ENCODE measurements around the gene PPP1R15A.
"Not testable (repeated sequence)": the region's sequence is repeated elsewhere in the genome, so short reads cannot be mapped to it uniquely, and the experiment has no call there.

PPP1R15A gene

DNA sequence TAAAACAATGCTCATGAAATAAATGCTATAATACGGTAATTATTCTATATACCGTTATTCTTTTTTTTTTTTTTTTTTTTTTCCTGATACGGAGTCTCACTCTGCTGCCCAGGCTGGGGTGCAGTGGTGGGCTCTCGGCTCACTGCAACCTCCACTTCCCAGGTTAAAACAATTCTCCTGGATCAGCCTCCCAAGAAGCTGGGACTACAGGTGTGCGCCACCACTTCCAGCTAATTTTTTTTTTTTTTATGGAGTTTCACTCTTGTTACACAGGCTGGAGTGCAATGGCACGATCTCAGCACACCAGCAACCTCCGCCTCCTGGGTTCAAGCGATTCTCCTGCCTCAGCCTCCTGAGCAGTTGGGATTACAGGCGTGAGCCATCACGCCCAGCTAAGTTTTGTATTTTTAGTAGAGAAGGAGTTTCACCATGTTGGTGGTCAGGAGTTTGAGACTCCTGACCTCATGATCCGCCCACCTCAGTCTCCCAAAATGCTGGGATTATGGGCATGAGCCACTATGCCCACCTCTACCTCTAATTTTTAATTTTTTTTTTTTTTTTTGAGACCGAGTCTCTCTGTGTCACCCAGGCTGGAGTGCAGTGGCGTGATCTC, 6.9 kb downstream of the PPP1R15A start:
- no peak overlapping the region for H3K4me3 ChIP-seq (ENCODE audit: control insufficient read depth, low read depth, low read length)

DNA sequence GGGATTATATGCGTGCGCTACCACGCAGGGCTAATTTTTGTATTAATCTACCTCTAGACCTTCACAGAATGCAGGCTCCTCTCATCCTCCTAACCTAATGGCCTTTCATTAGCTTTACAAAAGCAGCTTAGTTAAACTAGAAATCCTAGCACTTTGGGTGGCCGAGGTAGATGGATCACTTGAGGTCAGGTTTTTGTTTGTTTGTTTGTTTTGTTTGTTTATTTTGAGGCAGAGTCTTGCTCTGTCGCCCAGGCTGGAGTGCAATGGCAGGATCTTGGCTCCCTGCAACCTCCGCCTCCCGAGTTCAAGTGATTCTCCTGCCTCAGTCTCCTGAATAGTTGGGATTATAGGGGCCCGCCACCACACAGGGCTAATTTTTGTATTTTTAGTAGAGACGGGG, 7.5 kb downstream of the PPP1R15A start:
- not testable (repeated sequence) for DNase-seq (ENCODE audit: low read depth); H3K4me3 ChIP-seq (ENCODE audit: control insufficient read depth, low read depth, low read length)

More for the DNA sequence above, 6.9 kb downstream of the PPP1R15A start:
- no peak for TF ChIP-seq CTCF (conservative IDR thresholded peaks at IDR 0.05; ENCODE audit: control insufficient read depth, insufficient read depth, low read depth, low read length)
- DNase-seq (ENCODE audit: low read depth): no peak

DNA sequence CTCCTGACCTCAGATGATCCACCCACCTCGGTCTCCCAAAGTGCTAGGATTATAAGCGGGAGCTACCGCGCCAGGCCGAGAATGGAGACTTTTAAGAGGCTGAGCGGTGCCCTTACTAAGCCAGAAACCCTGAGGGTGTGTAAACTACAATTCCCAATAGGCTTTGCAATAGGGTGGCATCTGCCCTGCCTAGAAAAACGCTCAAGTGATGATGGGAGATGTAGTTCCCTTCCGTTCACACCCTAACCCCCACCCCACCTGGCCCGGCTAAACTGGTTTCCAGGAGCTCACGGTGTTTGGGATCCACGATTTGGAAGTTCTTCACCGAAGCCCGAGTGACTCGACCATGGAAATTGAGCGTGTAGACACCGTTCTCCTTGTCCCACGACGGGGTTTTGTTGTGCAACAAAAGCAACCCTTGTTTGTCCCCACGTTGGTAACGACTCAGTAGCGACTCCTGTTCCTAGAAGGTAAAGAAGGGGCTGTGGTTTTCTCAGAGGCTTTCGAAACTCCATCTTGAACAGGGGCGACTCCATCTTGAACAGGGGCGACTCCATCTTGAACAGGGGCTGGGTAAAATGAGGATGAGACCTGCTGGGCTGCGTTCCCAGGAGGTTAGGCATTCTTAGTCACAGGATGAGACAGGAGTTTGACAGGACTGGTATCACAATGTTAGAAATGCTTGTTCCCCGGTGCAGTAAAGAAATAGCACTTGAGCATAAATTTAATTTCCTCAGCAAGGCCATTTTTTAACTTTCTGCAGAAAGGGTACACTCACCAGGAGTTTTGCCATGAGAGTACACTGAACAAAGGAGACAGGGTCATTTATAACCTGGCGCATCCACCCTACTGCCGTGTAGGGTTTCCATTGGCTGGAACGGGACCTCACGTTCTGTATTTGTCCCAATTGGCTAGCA, 9.8 kb downstream of the PPP1R15A start:
- DNase-seq (ENCODE audit: low read depth): no peak
- H3K4me3 ChIP-seq (ENCODE audit: control insufficient read depth, low read depth, low read length): no peak overlapping the region
- no peak for TF ChIP-seq CTCF (conservative IDR thresholded peaks at IDR 0.05; ENCODE audit: control insufficient read depth, insufficient read depth, low read depth, low read length)

- no peak overlapping the region for H3K4me3 ChIP-seq (ENCODE audit: control insufficient read depth, low read depth, low read length)
- no peak for TF ChIP-seq CTCF (conservative IDR thresholded peaks at IDR 0.05; ENCODE audit: control insufficient read depth, insufficient read depth, low read depth, low read length)
Observed at GRCh38 chr19:48883726-48884125, 11.5 kb downstream of the PPP1R15A start.

GRCh38 chr19:48887861-48888612, 15.8 kb downstream of the PPP1R15A start:
- H3K4me3 ChIP-seq (ENCODE audit: control insufficient read depth, low read depth, low read length): no peak overlapping the region
- no peak for DNase-seq (ENCODE audit: low read depth)
- TF ChIP-seq CTCF (conservative IDR thresholded peaks at IDR 0.05; ENCODE audit: control insufficient read depth, insufficient read depth, low read depth, low read length): no peak

More at GRCh38 chr19:48883726-48884125, 11.5 kb downstream of the PPP1R15A start:
- no peak for DNase-seq (ENCODE audit: low read depth)

- not testable (repeated sequence) for DNase-seq (ENCODE audit: low read depth); H3K4me3 ChIP-seq (ENCODE audit: control insufficient read depth, low read depth, low read length)
Observed at GRCh38 chr19:48889496-48889895, 17.3 kb downstream of the PPP1R15A start.

- TF ChIP-seq CTCF (conservative IDR thresholded peaks at IDR 0.05; ENCODE audit: control insufficient read depth, insufficient read depth, low read depth, low read length): no peak
- no peak for DNase-seq (ENCODE audit: low read depth)
- no peak overlapping the region for H3K4me3 ChIP-seq (ENCODE audit: control insufficient read depth, low read depth, low read length)
Observed at GRCh38 chr19:48890551-48890950, 18.3 kb downstream of the PPP1R15A start.

Data from fibroblast of mammary gland (primary cell).